Suprapubic skin (tissue), 4 donors: ENCODE data around the gene BMERB1. TPM values are rescaled to one million over a fixed set of nuclear protein-coding genes. Genes with fewer than 3 reads are reported as not detected.

Experiments
- DNase-seq, 2 donors: peaks; one replicate each; pipeline ENCODE4 v3.0.0-alpha.2; 2019; ENCODE audit warnings: low spot score in 2 of 2
- H3K27ac ChIP-seq: fragments of 200-600 bp; sonication (generic); one replicate; pipeline ENCODE4 v1.5.1; 2019
- H3K27me3 ChIP-seq: fragments of 200-600 bp; sonication (generic); one replicate; pipeline ENCODE4 v1.5.1; 2019
- H3K36me3 ChIP-seq: fragments of 200-600 bp; sonication (generic); one replicate; pipeline ENCODE4 v1.5.1; 2019
- H3K4me1 ChIP-seq: fragments of 200-600 bp; sonication (generic); one replicate; pipeline ENCODE4 v1.5.1; 2019
- H3K4me3 ChIP-seq: fragments of 200-600 bp; sonication (generic); one replicate; pipeline ENCODE4 v1.5.1; 2019; ENCODE audit warnings: mild to moderate bottlenecking
- H3K9me3 ChIP-seq: fragments of 200-600 bp; sonication (generic); one replicate; pipeline ENCODE4 v1.5.1; 2019
- EP300 ChIP-seq: sonication (generic); formaldehyde crosslinking; IDR thresholded peaks from one replicate; pipeline ENCODE4 v1.6.1; 2017; ENCODE audit warnings: antibody characterized with exemption
- POLR2A ChIP-seq, 2 donors: fragments of 450-650 bp; IDR thresholded peaks; one replicate each; pipeline ENCODE4 v1.6.1; 2017; ENCODE audit warnings: antibody characterized with exemption in 2 of 2, mild to moderate bottlenecking in 2 of 2, moderate library complexity in 2 of 2
- POLR2AphosphoS5 ChIP-seq, 3 donors: sonication (generic); formaldehyde crosslinking; IDR thresholded peaks; one replicate each; pipeline ENCODE4 v1.6.1; 2017; ENCODE audit warnings: antibody characterized with exemption in 3 of 3
- WGBS: methylation state at CpG from one replicate; pipeline ENCODE4 v1.1.5; 2018; 5-methylcytosine and 5-hydroxymethylcytosine counted together
- total RNA-seq, 4 donors: library from RNA; depleted of rRNA; stranded (reverse); fragments of >200 nt; gene quantifications; one replicate each; pipeline ENCODE4 v1.1.0, GENCODE V29; 2016
- TF ChIP-seq, protein P1 (sequence below), 2 donors: fragments of 200-600 bp in 1 of 2; fragments of 450-650 bp in 1 of 2; sonication (generic) in 1 of 2; IDR thresholded peaks; one replicate each; pipeline ENCODE4 v1.5.1; 2016 to 2019; ENCODE audit warnings: antibody characterized with exemption in 2 of 2, mild to moderate bottlenecking in 1 of 2, moderate library complexity in 1 of 2

The BMERB1 gene
- total RNA-seq, 4 donors from 2014 or later = 5.5 to 31.4 (median 17.9) TPM

DNA sequence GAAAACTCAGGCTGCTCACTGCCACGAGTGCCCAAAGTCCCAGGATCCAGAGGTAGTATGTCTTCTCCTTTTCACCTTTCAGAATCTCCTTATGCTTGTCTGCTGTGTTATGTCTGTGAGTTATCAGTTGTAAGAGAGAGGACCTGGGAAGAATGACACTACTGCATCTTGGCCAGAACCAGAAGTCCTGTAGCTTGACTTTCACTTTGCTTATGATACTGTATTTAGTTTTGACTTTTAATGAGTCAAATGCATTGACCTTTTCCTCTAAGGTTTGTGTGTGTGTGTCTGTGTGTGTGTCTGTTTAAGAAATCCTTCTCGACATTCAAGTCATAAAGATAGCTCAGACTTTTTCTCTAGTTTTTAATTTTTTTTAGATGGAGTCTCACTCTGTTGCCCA, 43.4 kb downstream of the BMERB1 start:
- no peak overlapping the region for H3K27ac ChIP-seq
- H3K4me1 ChIP-seq = peaks cover 6% of the 10 kb centered on the region
- DNase-seq = no peak
- no peaks in the 10 kb centered on the region for H3K9me3 ChIP-seq
- TF ChIP-seq, protein P1, sequence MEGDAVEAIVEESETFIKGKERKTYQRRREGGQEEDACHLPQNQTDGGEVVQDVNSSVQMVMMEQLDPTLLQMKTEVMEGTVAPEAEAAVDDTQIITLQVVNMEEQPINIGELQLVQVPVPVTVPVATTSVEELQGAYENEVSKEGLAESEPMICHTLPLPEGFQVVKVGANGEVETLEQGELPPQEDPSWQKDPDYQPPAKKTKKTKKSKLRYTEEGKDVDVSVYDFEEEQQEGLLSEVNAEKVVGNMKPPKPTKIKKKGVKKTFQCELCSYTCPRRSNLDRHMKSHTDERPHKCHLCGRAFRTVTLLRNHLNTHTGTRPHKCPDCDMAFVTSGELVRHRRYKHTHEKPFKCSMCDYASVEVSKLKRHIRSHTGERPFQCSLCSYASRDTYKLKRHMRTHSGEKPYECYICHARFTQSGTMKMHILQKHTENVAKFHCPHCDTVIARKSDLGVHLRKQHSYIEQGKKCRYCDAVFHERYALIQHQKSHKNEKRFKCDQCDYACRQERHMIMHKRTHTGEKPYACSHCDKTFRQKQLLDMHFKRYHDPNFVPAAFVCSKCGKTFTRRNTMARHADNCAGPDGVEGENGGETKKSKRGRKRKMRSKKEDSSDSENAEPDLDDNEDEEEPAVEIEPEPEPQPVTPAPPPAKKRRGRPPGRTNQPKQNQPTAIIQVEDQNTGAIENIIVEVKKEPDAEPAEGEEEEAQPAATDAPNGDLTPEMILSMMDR (IDR thresholded peaks at IDR 0.05) = no peak
- TF ChIP-seq POLR2AphosphoS5 (IDR thresholded peaks at IDR 0.05) (no peak), EP300 (no peak), POLR2A (IDR thresholded peaks at IDR 0.05) (no peak)
- no peaks in the 10 kb centered on the region for H3K36me3 ChIP-seq
- no peaks in the 10 kb centered on the region for H3K27me3 ChIP-seq
- no peak overlapping the region for H3K4me3 ChIP-seq
- WGBS = 74% methylated on average over 2 of the region's 2 CpGs

DNA sequence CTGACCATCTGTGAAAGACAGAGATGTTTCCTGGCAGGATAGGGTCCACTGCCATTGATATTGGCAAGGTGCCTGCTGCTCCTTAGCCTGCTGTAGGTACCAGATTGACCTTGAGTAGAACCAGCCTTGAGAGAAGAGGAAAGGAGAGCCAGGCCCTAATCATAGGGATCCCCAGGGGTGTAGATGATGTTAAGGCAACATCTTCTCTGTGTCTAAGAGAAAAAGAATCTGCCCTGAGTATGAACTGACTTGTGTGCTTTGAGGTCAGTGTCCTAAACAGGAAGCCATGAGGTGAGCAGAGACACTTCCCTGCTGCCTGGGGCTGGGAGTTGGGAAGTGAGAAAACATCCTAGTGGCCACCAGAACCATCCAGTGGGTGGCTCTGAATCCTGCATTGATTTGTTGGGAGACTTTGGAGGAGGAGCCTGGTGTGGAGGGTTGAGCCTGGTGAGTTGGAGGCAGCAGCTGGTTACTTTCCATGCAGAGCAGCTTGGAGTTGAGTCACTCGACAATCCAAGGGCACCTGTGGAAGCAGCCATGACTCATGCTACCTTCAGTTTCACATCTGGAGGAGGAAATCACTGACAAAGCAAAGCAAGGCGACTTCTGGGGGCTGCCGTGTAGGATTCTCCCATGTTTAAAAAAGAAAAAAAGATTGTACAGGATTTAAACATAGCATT, 47.8 kb downstream of the BMERB1 start:
- no peak for DNase-seq
- Histone ChIP-seq H3K36me3 (no peaks in the 10 kb centered on the region), H3K4me3 (no peak overlapping the region), H3K27ac (no peak overlapping the region), H3K4me1 (peaks cover 6% of the 10 kb centered on the region), H3K9me3 (no peaks in the 10 kb centered on the region), H3K27me3 (no peaks in the 10 kb centered on the region)
- TF ChIP-seq EP300 = no peak
- TF ChIP-seq, protein P1 (IDR thresholded peaks at IDR 0.05) = no peak
- TF ChIP-seq POLR2A (IDR thresholded peaks at IDR 0.05) = no peak
- no peak for TF ChIP-seq POLR2AphosphoS5 (IDR thresholded peaks at IDR 0.05)
- 58% methylated on average over 3 of the region's 3 CpGs for WGBS

DNA sequence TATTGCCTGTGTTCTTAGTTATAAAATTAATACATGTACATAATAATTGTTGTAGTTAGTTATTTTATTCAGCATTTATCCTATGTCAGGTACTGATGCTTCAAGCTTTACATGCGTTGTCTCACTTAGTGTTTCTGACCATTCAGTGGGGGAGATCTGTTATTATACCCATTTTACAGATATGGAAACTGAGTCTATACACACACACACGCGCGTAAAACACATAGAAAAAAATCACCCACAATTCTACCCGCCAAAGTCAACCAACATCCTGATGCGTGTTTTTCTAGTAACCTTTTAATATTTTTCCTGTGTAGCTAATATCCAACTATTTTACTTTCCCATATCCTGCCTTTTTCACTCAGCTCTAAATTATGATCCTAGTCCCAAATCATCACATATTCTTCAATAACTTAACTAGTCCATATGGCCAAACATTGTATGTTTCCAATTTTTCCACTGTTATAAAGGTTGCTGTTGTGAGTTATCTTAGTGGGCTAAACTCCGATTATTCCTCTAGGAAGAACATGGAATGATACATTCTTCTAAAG, 48.4 kb downstream of the BMERB1 start:
- H3K27ac ChIP-seq = no peak overlapping the region
- no peaks in the 10 kb centered on the region for H3K36me3 ChIP-seq
- H3K4me3 ChIP-seq = no peak overlapping the region
- no peaks in the 10 kb centered on the region for H3K9me3 ChIP-seq
- DNase-seq = no peak
- 97% methylated on average over 7 of the region's 7 CpGs for WGBS
- no peak for TF ChIP-seq EP300
- no peak for TF ChIP-seq POLR2A (IDR thresholded peaks at IDR 0.05)
- H3K4me1 ChIP-seq = peaks cover 6% of the 10 kb centered on the region
- H3K27me3 ChIP-seq = no peaks in the 10 kb centered on the region

DNA sequence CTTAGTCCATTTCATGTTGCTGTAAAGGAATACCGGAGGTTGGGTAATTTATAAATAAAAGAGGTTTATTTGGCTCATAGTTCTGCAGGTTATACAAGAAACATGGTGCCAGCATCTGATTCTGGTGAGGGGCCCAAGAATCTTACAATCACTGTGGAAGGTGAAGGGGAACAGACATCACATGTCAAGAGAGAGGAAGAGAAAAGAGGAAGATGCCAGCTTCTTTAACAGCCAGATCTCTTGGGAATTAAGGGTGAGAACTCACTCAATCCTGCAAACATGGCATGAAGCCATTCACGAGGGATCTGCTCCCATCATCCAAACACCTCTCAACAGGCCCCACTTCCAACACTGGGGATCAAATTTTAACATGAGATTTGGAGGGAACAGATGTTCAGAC, 49.5 kb downstream of the BMERB1 start:
- Histone ChIP-seq H3K36me3 (no peaks in the 10 kb centered on the region), H3K4me3 (no peak overlapping the region), H3K4me1 (peaks cover 9% of the 10 kb centered on the region), H3K27ac (no peak overlapping the region), H3K9me3 (no peaks in the 10 kb centered on the region), H3K27me3 (no peaks in the 10 kb centered on the region)
- DNase-seq = no peak
- TF ChIP-seq, protein P1 (IDR thresholded peaks at IDR 0.05) = no peak
- TF ChIP-seq POLR2A (IDR thresholded peaks at IDR 0.05) (no peak), POLR2AphosphoS5 (IDR thresholded peaks at IDR 0.05) (no peak), EP300 (no peak)
- 82% methylated on average over 2 of the region's 2 CpGs for WGBS

DNA sequence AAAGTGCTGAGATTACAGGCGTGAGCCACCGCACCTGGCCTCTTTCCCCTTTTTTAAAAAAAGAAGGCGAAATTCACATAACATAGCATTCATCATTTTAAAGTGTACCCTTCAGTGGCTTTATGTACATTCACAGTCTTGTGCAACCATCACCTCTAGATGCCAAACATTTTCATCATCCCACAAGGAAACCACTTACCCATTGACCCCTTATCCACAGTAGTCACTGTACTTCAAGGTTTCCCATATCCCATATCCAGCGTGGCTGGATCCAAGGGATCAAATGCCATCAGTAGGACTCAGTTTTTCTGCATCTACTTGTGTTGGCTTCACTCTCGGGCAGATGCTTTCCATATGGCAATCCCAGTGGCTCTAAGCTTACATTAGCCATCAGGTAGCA, 50.3 kb downstream of the BMERB1 start:
- Histone ChIP-seq H3K4me3 (no peak overlapping the region), H3K9me3 (no peaks in the 10 kb centered on the region), H3K27me3 (no peaks in the 10 kb centered on the region), H3K4me1 (peaks cover 13% of the 10 kb centered on the region), H3K36me3 (no peaks in the 10 kb centered on the region), H3K27ac (no peak overlapping the region)
- no peak for DNase-seq
- 74% methylated on average over 5 of the region's 5 CpGs for whole genome bisulfite sequencing
- TF ChIP-seq POLR2AphosphoS5 (IDR thresholded peaks at IDR 0.05) (no peak), EP300 (no peak), POLR2A (IDR thresholded peaks at IDR 0.05) (no peak)
- TF ChIP-seq, protein P1 (IDR thresholded peaks at IDR 0.05) = no peak
